GM21619 (cell line): ENCODE results near the gene STAMBPL1.
"Not testable (repeated sequence)": the region's sequence is repeated elsewhere in the genome, so short reads cannot be mapped to it uniquely, and the experiment has no call there.

ENCODE experiments used
- ATAC-seq: cut with Tn5 transposase; IDR thresholded peaks from one replicate; pipeline ENCODE4 v1.9.1; 2021; ENCODE audit not compliant: unreplicated experiment

Gene STAMBPL1

DNA sequence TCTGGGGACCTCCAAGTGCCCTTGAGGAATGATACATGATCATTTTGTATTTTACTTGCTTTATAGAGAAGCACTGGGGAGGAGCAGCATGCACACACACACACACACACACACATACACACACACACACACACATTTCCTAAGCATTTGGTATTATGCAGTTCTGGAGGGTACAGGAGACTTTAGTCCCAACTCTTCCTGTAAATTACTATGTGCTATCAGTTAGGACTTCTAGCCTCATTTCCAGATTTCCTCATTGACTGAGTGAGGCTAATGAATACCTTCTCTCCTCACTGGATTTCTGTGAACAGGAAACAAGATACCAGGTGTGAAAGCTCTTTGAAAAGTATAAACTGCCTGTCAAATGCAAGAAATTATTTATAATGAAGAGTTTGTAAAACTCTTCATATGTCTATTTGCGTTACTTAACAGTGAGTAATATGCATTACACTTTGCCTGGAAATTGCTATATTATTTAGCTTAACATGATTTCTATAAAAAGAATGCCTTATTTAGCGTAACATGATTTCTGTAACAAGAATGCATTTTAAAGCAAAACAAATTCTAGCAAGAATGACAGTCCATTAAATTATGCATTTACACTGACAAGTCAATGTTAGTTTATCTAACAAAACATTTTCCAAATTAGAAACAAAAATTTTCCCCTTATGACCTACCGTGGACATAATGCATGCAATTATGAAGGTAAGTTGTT, 38.3 kb downstream of the STAMBPL1 start:
- no peak for ATAC-seq

- ATAC-seq: no peak
These were observed 39.0 kb downstream of the STAMBPL1 start for GRCh38 chr10:88919041-88919440.

- no peak for ATAC-seq
These were observed 40.2 kb downstream of the STAMBPL1 start for GRCh38 chr10:88920198-88920597.

- ATAC-seq: no peak
These were observed 41.0 kb downstream of the STAMBPL1 start for GRCh38 chr10:88920986-88921593.

- ATAC-seq: no peak
These were observed 42.0 kb downstream of the STAMBPL1 start for GRCh38 chr10:88922041-88922440.

GRCh38 chr10:88923520-88923919, 43.5 kb downstream of the STAMBPL1 start:
- no peak for ATAC-seq

DNA sequence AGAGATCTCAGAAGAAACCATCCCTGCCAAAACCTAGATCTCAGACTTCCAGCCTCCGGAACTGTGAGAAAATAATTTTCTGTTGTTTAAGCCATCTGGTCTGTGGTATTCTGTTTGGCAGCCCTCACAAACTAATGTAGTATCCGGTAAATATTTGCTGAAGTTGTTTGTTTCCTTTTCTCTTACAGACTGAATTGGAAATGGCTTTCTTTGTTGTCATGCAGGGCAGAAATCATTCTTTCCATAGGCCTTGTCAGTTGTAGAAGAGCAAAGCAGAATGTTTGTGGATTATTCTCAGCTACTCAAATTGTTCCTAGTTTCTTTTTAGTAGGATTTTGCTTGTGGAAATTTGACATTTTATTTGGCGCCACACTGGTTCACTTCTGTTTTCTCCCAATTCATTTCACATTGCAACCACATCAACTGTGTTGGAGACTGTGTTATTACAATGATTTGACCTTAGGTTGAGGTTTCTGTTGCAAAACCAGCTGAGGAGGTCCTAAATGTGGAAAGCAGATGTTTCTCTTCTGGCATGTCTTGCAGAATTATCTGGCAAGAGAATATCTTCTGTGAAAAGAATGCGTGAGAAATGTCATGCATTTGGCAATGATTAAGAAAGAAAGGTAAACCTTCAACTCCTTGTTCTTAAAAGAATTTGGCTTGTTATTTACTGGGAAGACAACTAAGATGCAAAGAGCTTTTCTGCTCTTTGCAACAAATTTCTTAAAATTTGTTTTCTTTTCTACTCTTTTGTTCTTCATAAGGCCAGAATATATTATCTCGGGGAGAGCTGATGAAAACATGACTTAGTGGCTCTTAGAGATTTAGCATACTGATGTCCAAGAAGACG, 46.7 kb downstream of the STAMBPL1 start:
- no peak for ATAC-seq

DNA sequence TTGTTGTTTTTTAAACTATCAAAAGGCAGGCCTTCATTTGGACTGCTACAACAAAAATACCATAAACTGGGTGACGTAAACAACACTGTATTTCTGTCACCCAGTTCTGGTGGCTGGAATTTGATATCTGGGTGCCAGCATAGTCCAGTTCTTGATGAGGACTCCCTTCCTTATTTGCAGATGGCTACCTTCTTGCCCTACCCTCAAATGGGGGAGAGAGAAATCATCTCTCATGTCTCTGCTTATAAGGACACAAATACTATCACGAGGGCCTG, 47.3 kb downstream of the STAMBPL1 start:
- no peak for ATAC-seq

- no peak for ATAC-seq
These were observed 48.2 kb downstream of the STAMBPL1 start for GRCh38 chr10:88928254-88928653.

GRCh38 chr10:88931548-88931947, 51.5 kb downstream of the STAMBPL1 start:
- no peak for ATAC-seq

DNA sequence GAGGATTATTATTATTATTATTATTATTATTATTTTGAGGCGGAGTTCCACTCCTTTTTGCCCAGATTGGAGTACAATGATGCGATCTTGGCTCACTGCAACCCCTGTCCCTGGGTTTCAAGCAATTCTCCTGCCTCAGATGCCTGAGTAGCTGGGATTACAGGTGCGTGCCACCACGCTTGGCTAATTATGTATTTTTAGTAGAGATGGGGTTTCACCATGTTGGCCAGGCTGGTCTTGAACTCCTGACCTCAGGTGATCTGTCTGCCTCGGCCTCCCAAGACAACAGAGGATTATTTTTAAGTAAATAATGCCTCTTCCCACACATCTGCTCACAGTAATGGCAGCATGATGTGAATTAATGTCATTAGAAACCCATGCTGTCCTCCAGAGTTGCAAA, 52.0 kb downstream of the STAMBPL1 start:
- not testable (repeated sequence) for ATAC-seq

- peak; percentile 68 for ATAC-seq
These were observed 52.7 kb downstream of the STAMBPL1 start for GRCh38 chr10:88932539-88933256.

DNA sequence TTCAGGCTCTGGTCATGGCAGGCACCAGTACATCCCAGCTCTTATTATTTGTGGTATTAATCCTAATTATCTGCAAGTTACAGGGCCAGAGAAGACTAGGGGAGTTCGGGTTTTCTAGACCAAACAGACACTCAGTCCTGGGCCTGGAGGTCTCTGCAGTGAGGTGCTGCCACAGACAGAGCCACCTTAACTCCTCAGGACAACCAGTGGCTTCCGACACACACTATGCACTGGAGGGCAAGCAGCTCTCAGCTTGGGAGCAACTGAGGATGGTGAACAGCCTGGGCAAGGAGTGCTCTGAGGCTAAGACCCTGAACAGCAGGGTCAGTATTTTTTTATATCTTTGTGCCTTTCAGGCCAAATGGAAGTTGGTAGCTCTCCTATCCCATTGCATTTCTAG, 53.5 kb downstream of the STAMBPL1 start:
- no peak for ATAC-seq

GRCh38 chr10:88934900-88935672, 55.0 kb downstream of the STAMBPL1 start:
- ATAC-seq: peak; percentile 45

GRCh38 chr10:88936656-88937055, 56.6 kb downstream of the STAMBPL1 start:
- ATAC-seq: no peak

DNA sequence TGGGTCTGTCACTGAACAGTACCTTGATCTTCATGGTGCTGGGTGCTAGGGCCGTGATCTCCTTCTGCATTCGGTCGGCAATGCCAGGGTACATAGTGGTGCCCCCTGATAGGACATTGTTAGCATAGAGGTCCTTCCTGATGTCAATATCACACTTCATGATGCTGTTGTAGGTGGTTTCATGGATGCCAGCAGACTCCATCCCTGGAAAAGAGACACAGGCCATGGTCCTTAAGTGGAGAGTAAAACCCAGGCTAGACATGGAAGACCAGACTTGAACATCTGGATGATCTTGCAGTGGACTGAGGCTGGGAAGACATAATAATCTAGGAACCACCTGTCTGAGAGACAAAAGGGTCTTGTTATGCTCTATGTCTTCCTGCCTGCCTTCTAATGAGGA, 58.0 kb downstream of the STAMBPL1 start:
- no peak for ATAC-seq

DNA sequence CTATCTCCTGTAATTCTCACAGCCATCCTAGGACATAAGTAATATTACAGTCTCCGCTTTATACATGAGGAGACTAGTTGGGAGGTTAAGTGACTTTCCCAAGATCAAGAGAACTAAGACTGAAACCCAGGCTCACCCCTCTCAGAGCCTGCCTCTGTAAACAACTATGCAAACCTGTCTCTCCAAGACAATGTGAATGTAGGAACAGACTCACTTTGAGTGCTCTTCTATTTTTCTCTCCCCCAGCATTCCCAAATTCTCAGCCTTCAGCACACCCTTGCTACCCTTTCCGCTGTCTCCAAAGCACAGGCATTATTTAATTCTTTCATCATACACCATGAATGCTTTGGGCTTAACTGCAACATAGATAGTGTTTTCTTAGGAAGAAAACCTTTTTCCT, 58.9 kb downstream of the STAMBPL1 start:
- no peak for ATAC-seq

- ATAC-seq: no peak
These were observed 61.0 kb downstream of the STAMBPL1 start for GRCh38 chr10:88941026-88941425.

- no peak for ATAC-seq
These were observed 63.7 kb downstream of the STAMBPL1 start for GRCh38 chr10:88943778-88944177.

DNA sequence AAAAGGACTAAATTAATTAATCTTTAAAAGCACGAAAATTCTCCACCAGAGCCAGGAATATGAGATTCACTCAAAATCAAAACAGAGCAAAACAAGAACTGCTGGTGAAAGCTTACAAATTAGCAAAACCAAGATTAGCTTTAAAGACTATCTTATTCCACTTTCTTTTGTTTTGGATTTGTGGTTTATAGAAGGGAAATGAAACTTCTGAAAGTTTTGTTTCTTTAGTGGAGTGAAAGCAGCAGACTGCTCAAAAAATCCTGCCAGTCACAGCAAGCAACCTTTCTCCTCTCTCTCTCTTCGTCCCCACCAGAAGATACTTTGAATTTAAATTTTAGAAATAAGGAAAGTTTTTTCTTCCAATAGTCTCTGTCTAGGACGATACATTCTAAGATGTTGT, 64.8 kb downstream of the STAMBPL1 start:
- ATAC-seq: peak; percentile 58

- ATAC-seq: no peak
These were observed 66.2 kb downstream of the STAMBPL1 start for GRCh38 chr10:88946200-88946599.
